Measurements from ENCODE around the gene PUDP. TPM values are rescaled to one million over a fixed set of nuclear protein-coding genes. Genes with fewer than 3 reads are reported as not detected.
A peak's percentile ranks its signal among the peaks of the same experiment; 100 is the strongest.
"Not testable (repeated sequence)": the region's sequence is repeated elsewhere in the genome, so short reads cannot be mapped to it uniquely, and the experiment has no call there.

Gene PUDP
- 5.8 and 10.0 TPM in 2 replicates for total RNA-seq

DNA sequence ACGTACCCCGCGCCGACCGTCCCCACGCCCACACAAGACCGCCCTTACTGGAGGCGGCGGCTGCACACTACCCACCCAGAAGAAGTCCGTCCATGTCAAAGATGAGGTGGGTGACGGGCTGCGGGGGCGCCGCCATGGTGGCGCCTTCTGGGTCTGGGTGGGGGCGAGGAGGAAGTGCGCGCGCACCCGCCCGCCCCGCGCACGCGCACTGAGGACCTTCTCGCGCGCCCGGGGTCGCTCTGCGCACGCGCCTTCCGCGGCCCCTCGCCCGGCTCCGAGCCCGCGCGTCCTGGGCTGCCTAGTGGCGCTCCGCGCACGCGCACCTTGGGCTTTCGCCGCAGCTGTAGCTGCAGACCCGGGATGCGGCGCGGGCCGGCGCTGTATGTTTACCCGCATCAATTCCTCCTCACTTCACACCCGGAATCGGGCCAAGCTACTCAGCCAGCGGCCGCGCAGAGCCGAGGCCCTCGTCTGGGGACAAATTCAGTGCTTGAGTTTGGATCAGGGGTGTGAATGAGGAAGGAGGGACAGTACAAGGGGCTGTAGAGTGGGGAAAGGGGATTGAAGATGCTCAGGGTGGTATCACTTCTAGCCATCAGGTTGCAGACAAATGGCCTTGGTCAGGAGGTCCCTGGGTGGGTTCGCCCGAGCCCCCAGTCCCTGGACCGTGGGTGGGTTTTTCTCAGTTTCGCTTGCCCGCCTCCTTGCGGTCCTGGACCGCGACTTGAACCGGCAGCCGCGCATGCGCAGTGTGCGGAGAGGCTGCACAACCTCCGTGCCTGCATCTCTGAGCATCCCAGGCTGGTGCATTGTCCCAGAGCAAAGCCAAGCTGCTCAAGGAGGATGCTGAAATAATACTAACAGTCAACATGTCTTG is at the start of gene PUDP:
PUDP (minus strand) TSS at position 176 of the 877 bp plus-strand sequence; CDS start at position 136, 40 bp downstream.
- DNase-seq (ENCODE audit: low read depth in 2 of 2), result peak; percentile 86 to 94

- DNase-seq (ENCODE audit: low read depth in 2 of 2), result no peak
Observed at GRCh38 chrX:7194606-7195005, 46.7 kb upstream of the PUDP start.

DNA sequence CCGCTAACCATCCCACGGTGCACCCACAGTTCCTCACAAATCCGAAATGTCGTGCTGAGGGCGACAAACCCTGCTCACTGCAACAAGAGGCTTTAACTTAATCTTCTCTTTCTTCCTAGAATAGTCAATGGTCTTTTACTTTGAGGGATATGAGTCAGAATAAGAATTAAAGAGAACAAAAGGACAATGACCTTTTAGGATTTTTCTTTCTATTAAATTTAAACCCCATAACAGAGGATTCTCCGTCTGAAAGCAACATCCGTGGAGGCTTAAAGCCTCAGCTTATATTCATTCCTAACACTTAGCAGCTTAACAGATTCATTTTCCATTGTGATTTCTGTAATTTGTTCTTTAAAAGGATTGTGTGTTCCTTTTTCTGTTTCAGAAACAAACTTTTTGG is 44.9 kb upstream of the PUDP start:
- DNase-seq (ENCODE audit: low read depth in 2 of 2), result no peak

- peak in 1 of 2 donors; percentile 3 for DNase-seq (ENCODE audit: low read depth in 2 of 2)
Observed at GRCh38 chrX:7191681-7192110, 43.7 kb upstream of the PUDP start.

DNA sequence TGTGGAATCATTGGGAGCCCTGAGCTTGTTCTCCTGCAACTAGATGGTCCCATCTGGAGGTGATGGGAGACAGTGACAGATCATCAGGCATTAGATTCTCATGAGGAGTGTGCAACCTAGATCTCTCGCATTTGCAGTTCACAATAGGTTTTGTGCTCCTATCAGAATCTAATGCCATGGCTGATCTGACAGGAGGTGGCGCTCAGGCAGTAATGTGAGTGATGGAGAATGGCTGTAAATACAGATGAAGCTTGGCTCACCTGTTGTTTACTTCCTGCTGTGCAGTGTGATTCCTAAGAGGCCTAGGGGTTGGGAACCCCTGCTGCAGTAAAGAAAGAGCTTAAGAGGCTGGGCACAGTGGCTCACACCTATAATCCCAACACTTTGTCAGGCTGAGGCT is 42.2 kb upstream of the PUDP start:
- no peak for DNase-seq (ENCODE audit: low read depth in 2 of 2)

DNA sequence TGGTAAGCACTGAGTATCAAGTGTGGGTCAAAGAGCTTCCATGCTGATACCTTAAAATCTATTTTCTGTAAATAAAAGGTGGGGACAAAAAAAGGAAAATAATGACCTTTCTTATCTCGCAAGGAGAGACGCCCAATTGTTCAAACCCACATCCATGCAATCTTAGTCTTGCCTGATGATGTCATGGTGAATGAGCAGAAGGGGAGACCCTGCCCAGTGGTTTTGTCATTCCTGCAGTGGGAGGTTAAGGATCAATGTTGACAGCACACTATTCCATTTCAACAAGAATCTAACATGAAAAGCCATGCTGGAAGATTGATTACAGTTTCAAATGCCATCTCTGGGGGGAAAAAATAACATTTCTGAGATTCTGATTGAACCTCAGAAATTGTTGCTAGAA is 40.7 kb upstream of the PUDP start:
- DNase-seq (ENCODE audit: low read depth in 2 of 2), result no peak

- no peak for DNase-seq (ENCODE audit: low read depth in 2 of 2)
Observed at GRCh38 chrX:7184816-7185215, 36.9 kb upstream of the PUDP start.

GRCh38 chrX:7179446-7179845 is 31.5 kb upstream of the PUDP start:
- no peak for DNase-seq (ENCODE audit: low read depth in 2 of 2)

- not testable (repeated sequence) for DNase-seq (ENCODE audit: low read depth in 2 of 2)
Observed at GRCh38 chrX:7178859-7179258, 30.9 kb upstream of the PUDP start.

DNA sequence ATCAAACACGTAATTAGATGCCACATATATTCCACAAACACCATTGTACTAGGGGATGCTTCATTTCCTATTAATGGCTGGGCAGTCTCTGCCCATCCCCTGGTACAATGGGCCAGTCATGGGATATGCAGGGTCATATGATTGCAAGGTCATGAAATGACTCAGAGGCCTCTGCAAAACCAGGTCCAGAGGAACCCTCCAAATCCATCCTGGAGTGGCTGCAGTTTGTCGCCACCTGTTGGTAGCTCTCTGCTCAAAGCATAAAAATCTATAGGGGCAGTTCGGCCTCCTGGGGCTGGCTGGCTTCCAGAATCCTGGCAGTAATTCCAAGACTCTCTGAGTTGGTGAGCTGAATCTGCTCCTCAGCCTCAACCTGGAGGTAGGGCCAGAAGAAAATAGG is 22.9 kb upstream of the PUDP start:
- DNase-seq (ENCODE audit: low read depth in 2 of 2), result peak; percentile 37 to 56

GRCh38 chrX:7169627-7170026 is 21.7 kb upstream of the PUDP start:
- DNase-seq (ENCODE audit: low read depth in 2 of 2), result no peak

- no peak for DNase-seq (ENCODE audit: low read depth in 2 of 2)
Observed at GRCh38 chrX:7168371-7168770, 20.4 kb upstream of the PUDP start.

- DNase-seq (ENCODE audit: low read depth in 2 of 2), result no peak
Observed at GRCh38 chrX:7164174-7164573, 16.2 kb upstream of the PUDP start.

GRCh38 chrX:7163146-7163677 is 15.3 kb upstream of the PUDP start:
- no peak for DNase-seq (ENCODE audit: low read depth in 2 of 2)

DNA sequence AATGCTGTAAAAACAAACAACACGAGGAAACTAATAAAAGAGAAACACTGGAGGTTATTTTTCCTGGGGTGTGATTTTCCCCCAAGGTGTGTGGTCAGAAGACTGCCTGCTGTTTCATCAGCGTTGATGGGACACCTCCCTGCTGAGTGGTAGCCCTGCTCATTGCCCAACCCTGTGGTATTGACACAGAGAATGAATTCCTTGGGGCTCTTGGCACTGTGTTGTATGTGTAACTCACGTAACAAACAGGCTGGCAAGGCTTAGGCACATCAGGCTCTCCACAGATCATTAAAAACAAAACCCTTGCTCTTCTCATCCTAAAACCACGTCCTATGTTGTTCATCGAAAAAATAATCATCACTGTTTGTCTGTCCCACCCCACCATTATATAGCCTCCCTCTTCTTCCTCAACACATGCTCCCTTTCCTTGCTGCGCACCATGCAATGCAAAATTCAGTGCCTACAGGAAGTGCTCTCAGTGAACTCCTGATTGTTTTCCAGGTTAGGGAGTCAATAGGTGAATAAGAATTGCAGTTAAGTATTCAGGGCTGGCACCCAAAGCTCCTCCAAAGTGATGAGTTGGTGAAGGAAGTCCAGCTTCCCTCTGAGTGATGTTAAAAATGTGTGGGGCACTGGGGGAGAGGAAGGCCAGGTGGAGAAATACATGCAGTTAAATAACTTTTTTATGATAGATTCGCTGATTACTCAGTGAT is 11.4 kb upstream of the PUDP start:
- no peak for DNase-seq (ENCODE audit: low read depth in 2 of 2)

DNA sequence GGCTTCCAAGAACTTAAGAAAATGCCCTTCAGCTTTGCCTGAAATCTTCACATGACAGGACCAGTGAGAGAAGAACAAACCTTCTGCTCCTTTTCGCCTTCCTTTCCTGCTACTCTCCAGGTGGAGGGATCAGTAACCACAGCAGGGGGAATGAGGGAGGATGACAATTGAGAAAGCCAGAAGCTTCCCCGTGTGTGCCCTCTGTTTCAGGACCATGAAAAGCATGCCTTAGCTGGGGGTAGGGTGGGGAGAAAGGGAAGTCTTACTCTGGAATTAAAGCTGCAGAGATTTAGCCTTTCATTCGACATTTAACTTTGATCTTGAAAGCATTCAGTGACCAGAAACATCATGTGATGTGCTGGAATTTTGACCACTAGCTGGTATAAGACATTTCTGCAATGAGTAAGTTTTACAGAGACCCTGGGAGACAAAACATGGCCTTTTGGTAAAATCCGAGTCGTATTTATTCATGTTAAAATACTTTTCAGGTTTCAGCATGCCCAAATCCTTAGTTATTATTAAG is 10.6 kb upstream of the PUDP start:
- DNase-seq (ENCODE audit: low read depth in 2 of 2), result no peak

GRCh38 chrX:7156879-7157278 is 8.9 kb upstream of the PUDP start:
- no peak for DNase-seq (ENCODE audit: low read depth in 2 of 2)

- DNase-seq (ENCODE audit: low read depth in 2 of 2), result no peak
Observed at GRCh38 chrX:7155163-7155562, 7.2 kb upstream of the PUDP start.

GRCh38 chrX:7154041-7154597 is 6.2 kb upstream of the PUDP start:
- DNase-seq (ENCODE audit: low read depth in 2 of 2), result no peak

DNA sequence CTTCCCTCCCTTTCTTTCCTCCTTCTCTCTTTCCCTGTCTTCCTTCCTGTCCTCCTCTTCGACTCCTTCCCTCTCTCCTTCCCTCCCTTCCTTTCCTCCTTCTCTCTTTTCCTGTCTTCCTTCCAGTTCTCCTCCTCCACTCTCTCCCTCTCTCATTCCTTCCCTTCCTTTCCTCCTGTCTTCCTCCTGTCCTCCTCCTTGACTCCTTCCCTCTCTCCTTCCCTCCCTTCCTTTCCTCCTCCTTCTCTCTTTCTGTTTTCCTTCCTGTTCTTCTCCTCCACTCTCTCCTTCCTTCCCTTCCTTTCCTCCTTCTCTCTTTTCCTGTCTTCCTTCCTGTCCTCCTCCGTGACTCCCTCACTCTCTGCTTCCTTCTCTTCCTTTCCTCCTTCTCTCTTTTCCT is 5.3 kb upstream of the PUDP start:
- DNase-seq (ENCODE audit: low read depth in 2 of 2), result no peak

DNA sequence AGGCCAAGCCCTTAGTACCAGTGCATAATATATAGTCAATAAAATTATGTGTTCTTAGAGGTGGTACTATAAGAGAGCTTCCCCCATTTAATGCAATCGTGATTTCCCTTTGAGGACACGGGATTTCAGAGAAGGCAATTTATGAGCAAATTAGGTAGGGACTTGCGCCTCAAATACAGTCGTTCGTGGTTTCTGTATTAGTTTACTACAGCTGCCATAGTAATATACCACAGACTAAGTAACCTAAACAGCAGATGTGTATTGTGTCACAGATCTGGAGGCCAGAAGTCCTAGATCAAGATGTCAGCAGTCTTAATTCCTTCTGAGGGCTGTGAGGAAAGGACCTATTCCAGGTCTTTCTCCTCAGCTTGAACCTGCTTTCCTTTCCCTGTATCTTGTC is 1.5 kb upstream of the PUDP start:
- DNase-seq (ENCODE audit: low read depth in 2 of 2), result no peak

GRCh38 chrX:7147413-7147977 is 458 bp downstream of the PUDP start, which contains the start of gene STS:
Gene STS (plus strand): TSS chrX:7147712. CDS start chrX:7253200, 105,488 bp downstream.
- peak; percentile 41 to 59 for DNase-seq (ENCODE audit: low read depth in 2 of 2)
